ENCODE data around the gene DCLRE1C.
"Not testable (repeated sequence)": the region's sequence is repeated elsewhere in the genome, so short reads cannot be mapped to it uniquely, and the experiment has no call there.

Gene DCLRE1C

DNA sequence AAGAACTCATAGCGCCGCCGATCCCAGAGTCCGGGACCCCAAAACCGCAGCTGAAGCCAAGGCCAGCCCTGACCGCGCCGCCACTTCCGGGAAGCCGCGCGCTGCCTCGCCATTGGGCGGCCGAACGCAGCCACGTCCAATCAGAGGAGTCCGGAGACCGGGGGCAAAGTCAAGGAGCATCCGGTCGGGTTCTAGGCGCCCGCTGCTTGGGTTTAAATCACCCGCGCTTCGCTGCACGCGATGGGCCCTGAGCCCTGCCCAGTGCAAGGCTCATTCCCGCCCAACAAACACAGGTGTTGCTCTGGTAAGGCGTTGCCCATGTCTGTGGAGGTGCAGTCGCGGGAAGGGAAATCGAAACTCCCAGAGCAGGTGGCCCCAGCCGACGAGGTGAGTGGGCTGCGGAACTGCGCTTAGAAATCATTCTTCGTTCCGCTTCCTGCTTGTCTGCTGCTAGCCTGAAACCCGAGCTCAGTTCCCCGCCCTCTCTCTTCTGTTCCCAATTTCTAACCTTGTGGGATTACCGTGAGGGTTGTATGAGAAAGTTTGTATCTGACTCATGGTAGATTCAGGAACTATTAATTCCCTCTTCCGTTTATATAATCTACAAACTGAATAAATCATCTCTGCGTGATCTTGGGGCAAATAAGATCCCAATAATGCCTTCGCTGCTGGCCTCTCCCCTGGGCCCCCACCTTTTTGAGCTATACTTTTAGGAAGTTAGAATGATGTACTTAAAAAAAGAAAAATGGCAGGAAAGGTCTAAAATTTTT lies at the start of gene DCLRE1C:
Gene DCLRE1C (minus strand): TSS at position 96 of the 770 bp plus-strand sequence. CDS start 86 bp downstream, at position 10.
- DNase-seq = peak; percentile 86

DNA sequence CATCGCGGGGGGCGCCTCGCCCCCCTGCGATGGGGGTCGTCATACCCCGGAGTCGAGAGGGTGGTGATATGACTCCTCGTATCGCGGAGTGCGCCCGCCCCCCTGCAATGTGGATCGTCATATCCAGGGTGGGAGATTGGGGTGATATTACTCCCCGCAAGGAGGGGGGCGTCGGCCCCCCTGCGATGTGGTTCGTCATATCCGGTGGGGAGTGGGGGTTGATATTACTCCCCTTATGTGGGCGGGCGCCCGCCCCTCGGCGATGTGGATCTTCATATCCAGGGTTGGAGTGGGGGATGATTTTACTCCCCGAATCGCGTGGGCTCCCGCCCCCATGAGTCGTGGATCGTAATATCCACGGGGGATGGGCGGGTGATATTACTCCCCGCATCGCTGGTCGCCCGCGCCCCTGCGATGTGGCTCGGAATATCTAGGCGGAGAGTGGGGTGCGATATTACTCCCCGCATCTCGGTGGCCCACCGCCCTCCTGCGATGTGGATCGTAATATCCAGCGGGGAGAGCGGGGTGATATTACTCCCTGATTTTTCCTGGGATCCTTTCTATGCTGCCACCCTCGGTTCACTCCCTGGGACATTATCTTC lies 42.2 kb upstream of the DCLRE1C start:
- DNase-seq = no peak

DNA sequence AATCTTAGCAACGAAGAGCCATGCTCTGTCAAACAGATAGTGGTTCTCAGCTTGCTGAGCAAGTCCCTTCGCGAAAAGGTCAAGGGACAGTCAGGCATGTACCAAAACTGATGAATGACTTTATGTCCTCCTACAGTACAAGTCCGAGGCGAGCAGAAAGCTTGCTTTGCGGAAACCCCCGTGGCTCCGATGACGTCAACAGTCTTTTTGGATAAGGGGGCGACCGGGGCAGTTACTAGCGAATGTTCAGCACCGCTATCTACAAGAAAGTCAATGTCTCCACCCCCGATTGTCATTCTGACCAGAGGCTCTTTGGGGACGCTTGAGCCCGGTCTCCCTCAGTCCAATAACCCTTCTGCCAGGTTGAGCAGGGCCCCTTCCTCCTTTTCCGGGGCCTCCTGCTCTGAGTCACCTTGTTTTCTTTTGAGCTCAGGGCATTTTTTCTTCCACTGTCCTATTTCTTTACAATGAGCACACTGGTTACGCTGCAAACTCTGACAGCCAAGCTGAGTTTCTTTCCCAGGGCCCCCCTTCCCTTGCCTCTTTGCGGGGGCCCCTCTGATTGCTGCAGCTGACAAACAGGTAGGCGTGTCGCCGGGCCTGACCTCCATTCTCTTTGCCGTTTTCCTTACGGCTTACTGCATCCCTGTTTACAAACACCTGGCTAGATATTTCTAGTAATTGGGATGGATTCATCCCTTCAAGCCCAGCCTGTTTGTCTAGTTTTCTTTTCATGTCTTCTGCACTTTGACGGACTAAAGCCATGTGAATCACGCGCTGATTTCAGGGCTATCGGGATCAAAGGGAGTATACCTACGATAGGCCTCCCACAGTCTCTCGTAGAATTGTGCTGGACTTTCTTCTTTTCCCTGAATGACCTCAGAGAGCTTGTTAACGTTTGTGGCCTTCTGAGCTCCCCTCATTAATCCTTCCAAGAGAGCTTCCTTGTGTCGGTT lies 39.9 kb upstream of the DCLRE1C start:
- DNase-seq = not testable (repeated sequence)

DNA sequence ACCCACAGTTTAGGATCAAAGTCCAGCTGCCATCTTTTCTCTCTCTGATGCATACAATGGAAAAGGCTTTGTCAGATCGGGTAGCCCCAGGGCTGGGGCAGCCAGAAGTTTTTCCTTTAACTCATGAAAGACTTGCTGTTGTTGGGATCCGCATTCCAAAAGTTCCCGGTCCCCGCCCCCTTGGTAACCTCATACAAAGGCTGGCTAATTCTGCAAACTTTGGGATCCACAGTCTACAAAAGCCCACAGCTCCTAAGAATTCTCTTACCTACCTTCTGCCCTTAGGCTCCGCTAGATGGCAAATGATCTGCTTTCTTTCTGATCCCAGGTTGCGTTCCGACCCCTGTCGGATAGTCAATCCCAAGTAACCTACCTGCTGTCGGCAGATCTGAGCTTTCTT lies 38.4 kb upstream of the DCLRE1C start:
- not testable (repeated sequence) for DNase-seq

- peak; percentile 15 for DNase-seq
Observed at GRCh38 chr10:14991035-14991749, 37.3 kb upstream of the DCLRE1C start.

- DNase-seq = not testable (repeated sequence)
Observed at GRCh38 chr10:14989552-14989951, 35.7 kb upstream of the DCLRE1C start.

DNA sequence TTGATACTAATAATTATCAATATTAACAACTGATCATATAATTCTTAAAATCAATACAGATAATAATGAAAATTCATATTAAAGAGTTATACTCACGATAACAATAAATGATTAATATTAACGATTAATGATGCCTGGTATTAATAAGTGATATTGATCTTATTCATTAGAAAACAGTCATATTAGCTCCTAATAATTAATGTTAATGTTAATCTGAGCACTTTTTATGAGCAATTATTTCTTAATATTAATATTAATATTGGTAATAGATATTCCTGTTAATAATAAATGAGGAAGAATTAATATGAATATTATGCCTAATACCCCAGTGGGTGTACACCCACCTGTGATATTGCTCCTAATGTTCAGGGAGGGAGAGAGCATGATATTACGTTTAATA lies 28.8 kb upstream of the DCLRE1C start:
- no peak for DNase-seq

DNA sequence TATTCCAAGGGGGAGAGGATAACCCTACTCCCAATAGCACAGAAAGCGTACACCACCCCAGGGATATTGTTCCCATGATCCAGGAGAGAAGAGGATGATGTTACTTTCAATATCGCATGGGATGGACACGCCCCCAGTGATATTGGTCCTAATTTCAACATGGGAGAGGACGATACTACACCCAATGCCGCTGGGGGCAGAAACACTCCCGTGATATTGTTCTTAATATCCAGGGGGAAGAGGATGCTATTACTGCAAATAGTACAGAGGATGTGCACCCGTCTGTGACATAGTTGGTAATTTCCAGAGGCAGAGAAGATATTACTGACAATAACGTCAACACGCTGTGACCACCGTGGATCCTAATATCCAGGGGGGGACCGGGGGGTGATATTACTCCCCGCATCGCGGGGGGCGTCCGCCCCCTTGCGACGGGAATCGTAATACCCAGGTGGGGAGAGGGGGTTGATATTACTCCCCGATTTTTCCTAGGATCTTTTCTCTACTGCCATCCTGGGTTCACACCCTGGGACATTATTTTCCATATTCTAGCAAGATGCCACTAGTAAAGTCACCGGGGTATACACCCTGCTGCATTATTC lies 21.9 kb upstream of the DCLRE1C start:
- DNase-seq = no peak

DNA sequence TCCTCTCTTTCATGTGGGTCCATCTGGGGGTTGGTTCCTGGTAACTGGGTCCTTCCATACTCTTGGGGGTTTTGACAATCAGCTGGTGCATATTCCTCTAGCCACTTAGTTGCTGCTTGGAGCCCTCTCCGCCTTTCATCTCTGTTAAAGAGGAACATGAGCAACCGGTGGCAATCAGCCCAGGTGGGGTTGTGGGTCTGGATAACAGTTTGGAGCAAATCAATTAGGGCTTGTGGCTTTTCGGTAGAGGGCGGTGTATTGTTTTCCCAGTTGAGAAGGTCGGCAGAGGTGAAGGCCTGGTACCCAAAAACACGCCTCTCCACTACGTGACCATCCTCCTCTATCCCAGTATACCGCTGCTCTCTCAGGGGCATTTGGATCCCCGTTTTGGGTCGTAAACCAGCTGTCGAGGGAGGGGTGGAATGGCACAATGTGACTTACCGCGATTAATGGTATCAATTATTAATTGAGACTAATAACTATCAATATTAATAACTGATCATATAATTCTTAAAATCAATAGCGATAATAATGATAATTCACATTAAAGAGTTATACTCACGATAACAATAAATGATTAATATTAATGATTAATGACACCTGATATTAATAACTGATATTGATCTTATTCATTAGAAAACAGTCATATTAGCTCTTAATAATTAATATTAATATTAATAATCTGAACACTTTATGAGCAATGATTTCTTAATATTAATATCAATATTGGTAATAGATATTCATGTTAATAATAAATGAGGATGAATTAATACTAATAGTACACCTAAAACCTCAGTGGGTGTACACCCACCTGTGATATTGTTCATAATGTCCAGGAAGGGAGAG lies 20.5 kb upstream of the DCLRE1C start:
- not testable (repeated sequence) for DNase-seq

- peak; percentile 14 for DNase-seq
Observed at GRCh38 chr10:14971867-14972448, 18.1 kb upstream of the DCLRE1C start.

DNA sequence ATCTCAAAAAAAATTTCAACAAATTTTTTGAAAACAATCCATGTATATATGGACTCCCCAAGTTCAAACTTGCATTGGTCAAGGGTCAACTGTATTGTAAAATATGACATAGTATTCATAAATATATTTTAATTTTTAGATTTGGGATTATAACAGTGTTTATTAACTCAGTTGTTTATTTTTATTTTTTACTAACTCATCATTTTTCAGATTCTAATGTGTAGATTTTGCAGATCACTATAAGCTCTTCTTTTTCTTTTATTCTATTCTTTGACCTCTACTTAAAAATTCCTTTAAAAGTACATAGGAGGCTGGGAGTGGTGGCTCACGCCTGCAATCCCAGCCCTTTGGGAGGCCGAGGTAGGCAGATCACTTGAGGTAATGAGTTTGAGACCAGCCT lies 14.0 kb upstream of the DCLRE1C start:
- no peak for DNase-seq

- DNase-seq = peak; percentile 94
Observed at GRCh38 chr10:14959221-14960057, 5.5 kb upstream of the DCLRE1C start, which contains the start of gene MEIG1. Gene MEIG1 (plus strand): TSS chr10:14959388. CDS start chr10:14966469, 7,081 bp downstream.

- no peak for DNase-seq
Observed at GRCh38 chr10:14958872-14959220, 5.0 kb upstream of the DCLRE1C start.

- DNase-seq = no peak
Observed at GRCh38 chr10:14954934-14955333, 1.0 kb upstream of the DCLRE1C start.

DNA sequence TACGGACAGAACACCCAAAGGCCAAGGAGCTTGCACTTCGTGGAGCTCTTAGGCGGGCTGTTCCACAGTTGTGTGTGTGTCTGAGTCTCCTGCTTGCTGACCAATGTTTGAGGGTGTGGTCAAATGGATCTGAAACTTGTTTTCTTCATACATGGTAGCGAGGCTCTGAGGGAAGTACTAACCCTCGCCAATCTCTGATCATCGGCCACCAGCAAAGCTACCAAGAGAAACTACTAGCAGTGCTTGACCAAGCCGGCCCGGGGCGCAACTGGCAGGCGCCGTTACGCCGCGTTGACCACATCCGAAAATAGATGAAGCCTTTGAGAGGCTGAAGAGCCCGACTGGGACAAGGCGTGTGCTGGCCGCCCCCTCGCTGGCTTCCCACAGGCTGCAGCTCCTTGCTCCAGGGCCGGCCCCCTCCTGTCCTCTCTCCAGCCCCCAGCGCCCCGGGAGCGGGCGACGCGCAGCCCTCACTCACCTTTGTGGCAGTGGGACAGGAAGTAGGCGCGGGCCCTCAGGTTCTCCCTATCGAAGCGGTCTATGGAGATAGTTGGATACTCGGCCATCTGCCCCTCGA lies 384 bp downstream of the DCLRE1C start:
- DNase-seq = peak; percentile 35

DNA sequence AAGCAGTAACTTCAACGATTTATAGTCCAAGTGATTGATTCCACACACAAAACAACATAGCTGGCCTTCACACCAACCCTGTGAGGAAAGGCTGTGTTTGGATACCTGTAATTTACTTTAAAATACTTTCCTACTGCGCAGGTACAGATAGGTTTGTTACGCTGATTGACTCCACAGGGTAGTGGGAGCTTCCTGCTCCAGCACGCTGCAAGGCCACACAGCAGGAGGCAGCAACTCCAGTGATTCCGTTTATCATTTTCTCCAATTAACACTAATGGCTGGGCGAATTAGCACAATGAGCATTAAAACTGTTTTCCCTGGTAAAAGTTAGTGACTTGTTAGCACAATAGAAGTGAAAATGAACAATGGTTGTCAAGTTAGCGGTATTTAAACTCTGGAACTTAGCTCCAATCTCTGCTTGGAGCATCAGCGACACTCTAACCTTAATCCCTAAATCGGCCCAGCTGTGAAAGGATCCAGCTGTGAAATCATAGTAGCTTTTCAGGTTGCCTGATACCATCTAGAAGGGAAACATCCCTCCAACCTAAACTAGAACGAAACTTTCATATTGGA lies 959 bp downstream of the DCLRE1C start:
- peak; percentile 11 for DNase-seq

GRCh38 chr10:14949291-14949690 lies 4.6 kb downstream of the DCLRE1C start:
- no peak for DNase-seq

DNA sequence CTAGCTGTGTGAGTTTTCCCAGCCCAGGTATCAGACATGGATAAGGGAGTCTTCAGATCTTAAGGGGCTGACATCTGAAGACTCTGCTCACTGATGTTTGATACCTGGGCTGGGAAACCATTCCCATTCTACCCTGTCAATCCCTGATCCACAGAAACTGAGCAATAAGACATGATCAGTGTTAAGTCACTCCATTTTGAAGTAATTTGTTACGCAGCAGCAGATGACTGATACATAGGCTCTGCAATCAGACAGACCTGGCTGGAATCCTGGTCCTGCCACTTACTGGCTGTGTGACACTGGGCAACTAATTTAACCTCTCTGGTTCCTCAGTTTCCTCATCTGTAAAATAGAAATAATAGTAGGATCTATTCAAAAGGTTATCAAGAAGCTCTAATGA lies 6.6 kb downstream of the DCLRE1C start:
- DNase-seq = no peak

- DNase-seq = no peak
Observed at GRCh38 chr10:14945108-14945507, 8.8 kb downstream of the DCLRE1C start.
